Activated CD4-positive, alpha-beta memory T cell treated with anti-CD3 and anti-CD28 coated beads for 36 hours (primary cell): ENCODE results near the gene GALNT15. TPM values are rescaled to one million over a fixed set of nuclear protein-coding genes. Genes with fewer than 3 reads are reported as not detected.

Experiments used
- CTCF ChIA-PET: fragments of 350-600 bp; sonication (Branson Sonifier 250); formaldehyde crosslinking; loops from one replicate; lab custom pipeline; 2021; ENCODE audit warnings: antibody characterized with exemption, inconsistent platforms; lab: Charles Lee
- POLR2A ChIA-PET: fragments of 350-600 bp; sonication (Branson Sonifier 250); formaldehyde crosslinking; loops from one replicate; lab custom pipeline; 2021; ENCODE audit warnings: antibody characterized with exemption; lab: Charles Lee
- DNase-seq: peaks from one replicate; pipeline ENCODE4 v3.0.0-alpha.2; 2020
- H3K27ac Mint-ChIP-seq: one replicate; pipeline ENCODE4 v1.8.0; 2021; ENCODE audit warnings: mixed read lengths
- H3K27me3 Mint-ChIP-seq: one replicate; pipeline ENCODE4 v1.8.0; 2021; ENCODE audit warnings: mixed read lengths
- H3K36me3 Mint-ChIP-seq: one replicate; pipeline ENCODE4 v1.8.0; 2021; ENCODE audit warnings: mixed read lengths
- H3K4me1 Mint-ChIP-seq: one replicate; pipeline ENCODE4 v1.8.0; 2021; ENCODE audit warnings: low read depth, mixed read lengths
- H3K4me3 Mint-ChIP-seq: one replicate; pipeline ENCODE4 v1.8.0; 2021; ENCODE audit warnings: mild to moderate bottlenecking, mixed read lengths
- H3K9me3 Mint-ChIP-seq: one replicate; pipeline ENCODE4 v1.8.0; 2021; ENCODE audit warnings: mixed read lengths
- intact Hi-C: fragments of 100-400 bp; cut with micrococcal nuclease; formaldehyde crosslinking; loops from one replicate; pipeline ENCODE4 v1.15.1; 2023
- total RNA-seq, 2 experiments: library from RNA; stranded (reverse); gene quantifications; one replicate each; pipeline ENCODE4 v1.2.3, GENCODE V29; 2021

GALNT15 gene
- total RNA-seq, 2 experiments from 2014 or later: not detected

DNA sequence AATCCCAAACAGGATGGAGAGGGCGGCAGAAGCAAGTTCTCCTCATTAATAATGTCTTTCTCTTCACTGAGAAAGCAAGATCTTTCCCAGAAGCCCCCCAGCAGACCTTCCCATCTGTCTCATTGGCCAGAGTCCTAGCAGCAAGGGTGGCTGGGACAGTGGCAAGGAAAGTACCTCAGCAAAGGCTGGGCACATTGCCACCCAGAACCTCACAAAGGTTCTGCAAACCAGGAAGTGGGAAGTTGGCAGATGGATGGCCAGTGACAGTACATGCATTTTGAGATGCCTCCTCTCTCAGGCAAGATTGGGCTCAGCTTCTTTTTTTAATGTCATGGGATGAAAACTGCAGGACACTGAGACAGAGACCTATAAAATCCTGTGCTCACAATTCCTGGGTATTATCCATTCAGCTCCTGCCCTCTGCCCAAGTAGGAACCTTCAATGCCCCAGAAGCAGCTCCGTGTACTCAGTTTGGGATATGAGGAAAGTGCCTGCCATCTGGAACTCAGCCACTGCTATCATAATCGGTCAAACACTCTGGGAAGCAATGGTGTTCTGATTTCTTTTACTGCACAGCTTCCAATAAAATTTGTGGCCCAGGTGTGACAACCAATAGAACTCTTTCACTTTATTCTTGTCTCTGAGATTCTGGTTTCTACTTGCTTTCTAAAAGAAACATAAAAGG is 64.7 kb downstream of the GALNT15 start:
- ChIA-PET CTCF (no interaction called here), POLR2A (no interaction called here)
- intact Hi-C loops: no loop called here
- H3K4me1 Mint-ChIP-seq: peaks cover 13% of the 10 kb centered on the region
- no peaks in the 10 kb centered on the region for H3K27me3 Mint-ChIP-seq
- no peak overlapping the region for H3K27ac Mint-ChIP-seq
- no peak overlapping the region for H3K4me3 Mint-ChIP-seq
- H3K9me3 Mint-ChIP-seq: no peaks in the 10 kb centered on the region
- H3K36me3 Mint-ChIP-seq: no peaks in the 10 kb centered on the region
- no peak for DNase-seq

DNA sequence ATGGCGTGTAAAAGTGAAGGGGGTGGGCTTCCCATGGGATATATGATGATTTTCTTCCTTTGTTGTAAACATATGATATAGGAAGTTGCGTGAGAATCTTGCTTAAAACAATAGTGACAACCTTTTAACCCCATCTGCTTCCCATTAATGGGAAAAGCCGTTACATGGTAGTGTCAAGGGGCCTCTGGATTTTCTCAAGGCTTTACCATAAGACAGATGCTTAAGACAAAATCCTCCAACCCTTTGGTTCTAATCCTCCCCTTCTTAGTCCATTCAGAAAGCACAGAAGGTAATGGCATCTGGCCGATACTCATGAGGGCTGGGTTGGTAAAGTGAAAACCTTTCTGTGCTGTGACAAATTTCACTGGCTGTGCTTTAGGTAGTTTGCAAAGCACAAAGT is 65.3 kb downstream of the GALNT15 start:
- intact Hi-C loops: loop anchor here (10.0 kb wide), 1 partner anchor 1035 kb away; the partner anchor contains the start of gene CAPN7
- DNase-seq: no peak
- no peak overlapping the region for H3K27ac Mint-ChIP-seq
- no peaks in the 10 kb centered on the region for H3K27me3 Mint-ChIP-seq
- ChIA-PET CTCF (interaction anchor here (0.7 to 1.6 kb wide), 2 partner anchors 61 to 190 kb away, joined by 4 to 5 read pairs; no protein-coding TSS in a partner anchor), POLR2A (no interaction called here)
- peaks cover 14% of the 10 kb centered on the region for H3K4me1 Mint-ChIP-seq
- no peaks in the 10 kb centered on the region for H3K36me3 Mint-ChIP-seq
- H3K9me3 Mint-ChIP-seq: no peaks in the 10 kb centered on the region
- no peak overlapping the region for H3K4me3 Mint-ChIP-seq

DNA sequence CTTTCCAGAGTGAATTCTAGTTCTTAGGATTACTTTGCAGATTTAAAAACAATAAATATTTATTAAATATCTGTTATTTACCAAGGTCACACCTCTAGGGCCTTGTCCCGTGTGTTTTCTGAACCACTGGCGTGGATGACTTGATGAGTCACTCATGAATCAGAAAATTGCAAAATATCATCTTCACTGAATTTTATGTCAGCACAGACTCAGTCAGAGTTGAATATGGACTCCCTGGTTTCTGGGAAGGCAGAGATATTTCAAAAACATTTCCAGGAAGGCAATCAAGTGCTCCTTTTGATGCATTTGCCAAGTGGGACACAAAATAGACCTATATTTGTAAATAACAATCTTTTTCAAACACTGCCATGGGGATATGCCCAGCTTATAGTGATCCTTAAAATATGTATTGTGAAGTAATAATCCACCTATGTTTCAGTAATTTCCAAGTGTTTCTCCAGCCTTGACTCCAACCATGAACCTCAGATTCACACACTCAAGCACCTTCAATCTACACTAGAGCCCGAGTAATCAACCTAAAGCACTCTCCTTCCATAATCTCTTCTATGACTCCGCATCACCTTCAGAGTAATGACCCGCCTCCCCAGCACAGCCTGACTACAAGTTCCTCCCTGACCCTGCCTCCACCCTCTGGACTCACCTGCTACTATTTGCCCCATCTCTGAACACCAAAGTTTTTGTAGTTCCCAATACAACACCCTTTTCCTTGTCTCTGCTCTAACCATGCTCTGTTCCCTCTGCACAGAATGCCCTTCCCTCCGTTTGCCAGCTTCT is 65.9 kb downstream of the GALNT15 start:
- ChIA-PET CTCF (interaction anchor here (0.7 to 1.6 kb wide), 2 partner anchors 62 to 191 kb away, joined by 4 to 5 read pairs; no protein-coding TSS in a partner anchor), POLR2A (no interaction called here)
- Mint-ChIP-seq H3K36me3 (no peaks in the 10 kb centered on the region), H3K4me1 (peaks cover 14% of the 10 kb centered on the region), H3K27ac (no peak overlapping the region), H3K9me3 (no peaks in the 10 kb centered on the region), H3K27me3 (no peaks in the 10 kb centered on the region), H3K4me3 (no peak overlapping the region)
- DNase-seq: no peak
- intact Hi-C loops: loop anchor here (10.0 kb wide), 1 partner anchor 1036 kb away; the partner anchor contains the start of gene CAPN7

DNA sequence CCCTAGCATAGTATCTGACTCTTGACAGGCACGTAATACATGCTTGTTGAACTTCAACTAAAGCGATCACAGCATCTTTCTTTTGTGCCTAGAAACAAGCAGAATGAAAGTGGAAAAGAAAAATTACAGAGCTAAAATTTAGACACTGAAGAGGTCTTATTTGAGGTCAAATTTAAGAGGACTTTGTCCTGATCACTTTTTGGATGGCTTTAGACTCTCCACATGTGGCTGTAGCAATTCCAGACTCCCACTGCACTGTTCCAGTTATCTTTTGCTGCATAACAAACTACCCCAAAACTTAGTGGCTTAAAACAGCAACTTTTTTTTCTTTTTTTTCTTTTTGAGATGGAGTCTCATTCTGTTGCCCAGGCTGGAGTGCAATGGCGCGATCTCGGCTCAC is 66.7 kb downstream of the GALNT15 start:
- no peaks in the 10 kb centered on the region for H3K27me3 Mint-ChIP-seq
- DNase-seq: no peak
- H3K36me3 Mint-ChIP-seq: no peaks in the 10 kb centered on the region
- ChIA-PET POLR2A (no interaction called here), CTCF (interaction anchor here (1.6 kb wide), 1 partner anchor 63 kb away, joined by 5 read pairs; no protein-coding TSS in a partner anchor)
- no peak overlapping the region for H3K4me3 Mint-ChIP-seq
- intact Hi-C loops: loop anchor here (10.0 kb wide), 1 partner anchor 1036 kb away; the partner anchor contains the start of gene CAPN7
- no peak overlapping the region for H3K27ac Mint-ChIP-seq
- H3K9me3 Mint-ChIP-seq: no peaks in the 10 kb centered on the region
- H3K4me1 Mint-ChIP-seq: peaks cover 14% of the 10 kb centered on the region

DNA sequence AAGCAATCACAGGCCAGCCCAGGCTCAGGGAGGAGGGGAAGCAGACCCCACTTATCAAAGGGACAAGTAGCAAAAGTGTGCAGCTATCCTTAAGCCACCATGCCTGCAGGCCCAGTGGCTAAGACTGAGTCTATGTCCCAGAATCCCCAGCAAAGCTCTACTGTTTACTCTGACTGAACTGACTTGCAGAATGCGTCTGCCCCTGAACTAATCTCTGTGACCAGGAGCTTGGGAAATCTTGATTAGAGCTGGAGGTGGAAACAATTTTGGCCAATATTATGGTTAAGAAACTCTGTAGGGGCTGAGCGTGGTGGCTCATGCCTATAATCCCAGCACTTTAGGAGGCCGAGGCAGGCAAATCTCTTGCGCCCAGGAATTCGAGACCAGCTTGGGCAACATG is 67.7 kb downstream of the GALNT15 start:
- H3K27ac Mint-ChIP-seq: no peak overlapping the region
- H3K9me3 Mint-ChIP-seq: no peaks in the 10 kb centered on the region
- DNase-seq: no peak
- POLR2A ChIA-PET: no interaction called here
- CTCF ChIA-PET: interaction anchor here (2.3 kb wide), 1 partner anchor 194 kb away, joined by 8 read pairs; no protein-coding TSS in a partner anchor
- H3K4me3 Mint-ChIP-seq: no peak overlapping the region
- no peaks in the 10 kb centered on the region for H3K36me3 Mint-ChIP-seq
- H3K4me1 Mint-ChIP-seq: peaks cover 19% of the 10 kb centered on the region
- intact Hi-C loops: loop anchor here (10.0 kb wide), 1 partner anchor 1037 kb away; the partner anchor contains the start of gene CAPN7
- no peaks in the 10 kb centered on the region for H3K27me3 Mint-ChIP-seq

DNA sequence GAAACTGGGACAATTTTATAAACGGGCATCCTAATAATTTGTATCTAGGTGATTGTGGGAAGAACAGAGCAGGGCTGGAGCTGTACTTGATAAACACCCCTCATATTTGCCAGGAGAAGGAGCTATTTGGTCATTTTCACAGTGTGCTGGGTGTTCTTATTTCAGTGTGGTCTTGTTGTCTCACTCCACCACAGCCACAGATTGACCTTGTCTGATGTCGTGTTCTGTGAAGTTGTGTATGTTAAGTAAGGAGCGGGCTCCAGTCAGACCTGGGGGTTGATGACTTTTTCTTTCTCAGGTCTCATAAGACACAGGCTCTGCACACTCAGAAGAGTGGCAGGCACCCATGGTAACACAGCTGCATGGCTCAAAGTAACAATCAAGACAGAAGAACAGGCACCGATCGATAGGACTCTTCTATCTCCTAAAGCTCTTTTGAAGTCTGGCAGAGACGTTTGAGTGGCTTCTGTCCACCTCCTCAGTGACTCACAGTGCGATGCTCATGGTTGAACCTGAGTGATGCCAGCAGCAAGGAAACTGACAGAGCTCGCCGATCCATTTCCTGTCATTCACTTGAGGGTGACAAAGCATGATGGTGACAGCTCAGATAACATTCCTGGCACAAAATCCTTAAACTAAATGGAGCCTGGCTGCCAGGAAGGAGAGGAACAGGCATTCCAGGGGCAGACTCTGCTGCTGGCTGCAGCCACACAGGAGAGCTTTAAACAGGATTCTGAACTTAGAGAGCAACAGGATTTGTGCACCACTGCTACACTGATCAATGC is 69.4 kb downstream of the GALNT15 start:
- intact Hi-C loops: loop anchor here (10.0 kb wide), 1 partner anchor 1039 kb away; the partner anchor contains the start of gene CAPN7
- Mint-ChIP-seq H3K4me3 (no peak overlapping the region), H3K27me3 (no peaks in the 10 kb centered on the region), H3K9me3 (no peaks in the 10 kb centered on the region), H3K27ac (no peak overlapping the region), H3K36me3 (no peaks in the 10 kb centered on the region), H3K4me1 (peaks cover 24% of the 10 kb centered on the region)
- POLR2A ChIA-PET: no interaction called here
- DNase-seq: peak; percentile 32
- CTCF ChIA-PET: interaction anchor here (0.7 to 2.3 kb wide), 4 partner anchors 8 to 196 kb away, joined by 3 to 11 read pairs (median 6); no protein-coding TSS in a partner anchor

DNA sequence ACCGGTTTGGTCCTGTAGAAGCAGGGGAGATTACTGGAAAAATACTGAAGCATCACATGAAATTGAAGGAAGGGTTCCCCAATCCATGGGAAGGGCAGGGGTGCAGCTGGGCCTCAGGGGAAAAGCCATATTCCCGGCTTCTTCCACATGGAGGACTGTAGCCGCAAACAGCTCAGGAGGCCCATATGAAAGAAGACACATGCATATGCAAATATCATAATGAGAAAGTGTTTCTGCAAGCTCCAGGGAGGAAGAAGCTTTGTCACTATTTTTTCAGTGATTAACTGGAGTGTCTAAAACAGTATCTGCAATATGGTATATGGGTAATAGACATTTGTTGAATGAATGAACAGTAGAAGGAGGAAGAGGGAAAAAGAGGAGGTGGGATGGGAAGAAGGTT is 71.1 kb downstream of the GALNT15 start:
- H3K4me3 Mint-ChIP-seq: no peak overlapping the region
- CTCF ChIA-PET: interaction anchor here (1.1 to 1.7 kb wide), 2 partner anchors 67 to 196 kb away, joined by 3 to 15 read pairs; no protein-coding TSS in a partner anchor
- no peaks in the 10 kb centered on the region for H3K9me3 Mint-ChIP-seq
- POLR2A ChIA-PET: no interaction called here
- no peaks in the 10 kb centered on the region for H3K27me3 Mint-ChIP-seq
- intact Hi-C loops: loop anchor here (2.0 to 10.0 kb wide), 5 partner anchors 33 to 1041 kb away; partner anchors contain the start of gene CAPN7
- DNase-seq: no peak
- H3K4me1 Mint-ChIP-seq: peaks cover 20% of the 10 kb centered on the region
- no peak overlapping the region for H3K27ac Mint-ChIP-seq
- no peaks in the 10 kb centered on the region for H3K36me3 Mint-ChIP-seq

DNA sequence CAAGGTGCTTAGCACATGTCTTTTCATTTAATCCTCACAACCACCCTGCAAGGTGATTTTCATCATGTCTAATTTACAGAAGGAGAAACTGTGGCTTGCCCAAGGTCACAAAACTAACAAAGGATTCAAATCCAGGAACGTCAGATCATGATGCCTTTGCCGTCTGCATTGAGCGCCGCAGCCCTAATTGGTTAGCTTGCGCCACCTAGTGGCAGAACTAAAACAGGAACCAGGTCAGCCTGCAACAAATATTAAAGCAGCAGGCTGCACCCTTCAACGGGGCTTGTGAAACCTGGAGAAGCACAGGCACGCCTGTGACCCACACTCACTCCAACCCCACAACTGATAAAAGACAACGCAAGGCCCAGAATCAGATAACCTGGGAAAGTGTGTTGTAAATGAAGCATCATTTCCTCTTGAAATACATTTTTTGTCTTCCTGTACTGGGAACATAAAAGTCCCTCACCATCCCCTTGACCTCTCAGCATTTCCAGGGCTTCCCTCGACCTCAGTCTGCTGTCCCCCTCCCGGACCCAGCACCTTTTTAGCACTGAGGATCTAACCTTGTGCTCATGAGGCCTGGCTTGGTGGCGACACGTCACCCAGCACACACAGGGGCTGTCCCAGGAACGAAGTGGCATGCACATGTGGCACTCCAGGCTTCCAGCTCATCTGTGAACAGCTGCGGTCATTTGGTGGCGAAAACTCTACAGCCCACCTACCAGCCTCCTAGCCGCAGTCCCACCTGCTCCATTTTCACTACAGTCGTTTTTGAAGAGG is 73.0 kb downstream of the GALNT15 start:
- no peak overlapping the region for H3K4me3 Mint-ChIP-seq
- H3K4me1 Mint-ChIP-seq: peaks cover 17% of the 10 kb centered on the region
- H3K9me3 Mint-ChIP-seq: no peaks in the 10 kb centered on the region
- no peaks in the 10 kb centered on the region for H3K27me3 Mint-ChIP-seq
- no peak overlapping the region for H3K27ac Mint-ChIP-seq
- intact Hi-C loops: loop anchor here (1.0 to 10.0 kb wide), 7 partner anchors 35 to 1043 kb away; partner anchors contain the start of gene CAPN7
- no peaks in the 10 kb centered on the region for H3K36me3 Mint-ChIP-seq
- ChIA-PET CTCF (interaction anchor here (0.7 to 2.5 kb wide), 14 partner anchors 11 to 521 kb away, joined by 3 to 30 read pairs (median 4); partner anchors contain the start of genes DPH3 and OXNAD1), POLR2A (no interaction called here)
- peak; percentile 84 for DNase-seq

DNA sequence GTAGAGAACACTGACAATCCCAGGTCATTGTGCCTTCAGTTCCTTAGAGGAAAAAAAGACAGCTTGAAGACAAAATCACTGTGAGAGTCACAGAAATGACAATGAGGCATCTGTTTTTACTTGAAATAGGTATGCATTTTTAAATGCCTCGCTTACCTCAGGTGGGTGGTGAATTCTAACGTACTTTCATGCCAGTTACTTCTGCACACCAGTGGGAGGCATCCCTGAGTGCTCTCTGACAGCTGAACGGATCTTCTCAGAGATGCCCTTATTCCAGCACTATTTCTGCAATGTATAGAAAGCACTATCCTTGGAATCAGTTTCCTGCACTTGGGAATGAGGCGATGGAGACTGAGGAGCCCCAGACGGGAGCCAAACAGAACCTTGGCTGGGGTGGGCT is 74.1 kb downstream of the GALNT15 start:
- no peak overlapping the region for H3K27ac Mint-ChIP-seq
- CTCF ChIA-PET: interaction anchor here (0.6 to 2.5 kb wide), 14 partner anchors 12 to 522 kb away, joined by 3 to 30 read pairs (median 4); partner anchors contain the start of genes DPH3 and OXNAD1
- H3K9me3 Mint-ChIP-seq: no peaks in the 10 kb centered on the region
- no peak for DNase-seq
- no peak overlapping the region for H3K4me3 Mint-ChIP-seq
- H3K4me1 Mint-ChIP-seq: peaks cover 17% of the 10 kb centered on the region
- POLR2A ChIA-PET: no interaction called here
- no peaks in the 10 kb centered on the region for H3K36me3 Mint-ChIP-seq
- no peaks in the 10 kb centered on the region for H3K27me3 Mint-ChIP-seq
- intact Hi-C loops: loop anchor here (5.0 to 10.0 kb wide), 3 partner anchors 36 to 1044 kb away; partner anchors contain the start of gene CAPN7

DNA sequence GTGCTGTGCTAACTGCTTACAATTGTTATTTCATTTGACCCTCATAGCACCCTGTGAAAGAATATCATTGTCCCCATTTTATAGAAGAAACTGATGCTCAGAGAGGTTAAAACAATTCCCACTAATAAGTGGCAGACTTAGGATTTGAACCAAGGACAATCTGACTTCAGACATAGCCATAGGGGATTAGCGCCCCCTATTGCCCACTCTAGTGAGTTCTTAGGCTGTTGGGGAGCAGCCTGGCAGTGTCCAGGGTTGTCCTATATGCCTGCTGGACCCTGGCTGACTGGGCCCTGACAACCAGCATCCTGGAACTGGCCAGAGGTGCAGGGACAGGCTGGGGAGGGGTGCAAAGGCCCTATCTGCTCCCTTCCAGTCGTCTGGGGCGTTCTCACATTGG is 74.9 kb downstream of the GALNT15 start:
- intact Hi-C loops: loop anchor here (5.0 to 10.0 kb wide), 3 partner anchors 37 to 1045 kb away; partner anchors contain the start of gene CAPN7
- Mint-ChIP-seq H3K27me3 (no peaks in the 10 kb centered on the region), H3K27ac (no peak overlapping the region), H3K4me1 (peaks cover 11% of the 10 kb centered on the region), H3K36me3 (no peaks in the 10 kb centered on the region), H3K9me3 (no peaks in the 10 kb centered on the region), H3K4me3 (no peak overlapping the region)
- DNase-seq: peak; percentile 45
- ChIA-PET CTCF (interaction anchor here (0.6 to 2.5 kb wide), 2 partner anchors 71 to 196 kb away, joined by 4 to 13 read pairs; no protein-coding TSS in a partner anchor), POLR2A (no interaction called here)
